HCT116 (cell line): ENCODE measurements around the gene NAA80. TPM values are rescaled to one million over a fixed set of nuclear protein-coding genes. Genes with fewer than 3 reads are reported as not detected.

ENCODE experiments used
- ATAC-seq: fragments of 200-7000 bp; cut with Tn5 transposase; 2 replicates; pipeline ENCODE4 v1.9.1; 2020; ENCODE audit warnings: mild to moderate bottlenecking, moderate library complexity
- BruUV-seq: library from RNA; stranded (reverse); fragments of 400-500 nt; replicated peaks from 2 replicates; lab custom pipeline; 2021; lab: Mats Ljungman, UMichigan
- CTCF ChIA-PET: fragments of 300-600 bp; sonication (Branson Sonifier 250); formaldehyde crosslinking; loops from one replicate; lab custom pipeline; 2021; ENCODE audit warnings: antibody characterized with exemption; lab: Charles Lee
- POLR2A ChIA-PET: fragments of 300-600, 350-600 bp; sonication (Branson Sonifier 250); formaldehyde crosslinking; loops from one replicate; lab custom pipeline; 2021; ENCODE audit warnings: antibody characterized with exemption; lab: Charles Lee
- RAD21 ChIA-PET, 2 experiments: fragments of 300-600 bp; sonication (Branson Sonifier 250); formaldehyde crosslinking; loops; one replicate each; lab custom pipeline; 2023; ENCODE audit warnings: low total read pairs in 2 of 2; ENCODE audit not compliant: uncharacterized antibody in 2 of 2, unreplicated experiment in 2 of 2, low non-redundant PET in 1 of 2; lab: Charles Lee
- DNase-seq: peaks from one replicate; pipeline ENCODE4 v3.0.0-alpha.2; 2010; ENCODE audit warnings: low read depth, low spot score
- H2AFZ ChIP-seq: fragments of 200-600 bp; shearing (Covaris generic), sonication (generic); 2 replicates; pipeline ENCODE4 v1.6.1; 2017; ENCODE audit warnings: low read depth, mixed run types, mixed read lengths, antibody characterized with exemption, low read length; ENCODE audit not compliant: poor library complexity, severe bottlenecking
- H3K27ac ChIP-seq: 2 replicates; pipeline ENCODE4 v1.5.1; 2012; ENCODE audit warnings: low read depth, low read length
- H3K27me3 ChIP-seq: fragments of 200-600 bp; sonication (generic); 2 replicates; pipeline ENCODE4 v1.6.1; 2016; ENCODE audit warnings: mixed run types, low read length, mixed read lengths; ENCODE audit not compliant: insufficient read depth
- H3K36me3 ChIP-seq, 2 experiments: fragments of 200-500 bp in 1 of 2; fragments of 200-600 bp in 1 of 2; sonication (Bioruptor generic) in 1 of 2; sonication (generic) in 1 of 2; 2 replicates each; pipeline versions ENCODE4 v1.5.1 to v1.6.1; 2014 to 2016; ENCODE audit warnings: low read length in 2 of 2, inconsistent platforms in 1 of 2, mixed read lengths in 1 of 2, mixed run types in 1 of 2; ENCODE audit not compliant: insufficient read depth in 2 of 2, control insufficient read depth in 1 of 2
- H3K4me1 ChIP-seq, 2 experiments: fragments of 200-600 bp in 1 of 2; sonication (generic) in 1 of 2; 2 replicates each; pipeline versions ENCODE4 v1.5.1 to v1.6.1; 2012 to 2017; ENCODE audit warnings: low read length in 2 of 2, inconsistent platforms in 1 of 2, mild to moderate bottlenecking in 1 of 2, mixed read lengths in 1 of 2, mixed run types in 1 of 2, moderate library complexity in 1 of 2; ENCODE audit not compliant: insufficient read depth in 2 of 2, control insufficient read depth in 1 of 2
- H3K4me2 ChIP-seq: fragments of 200-600 bp; sonication (generic); 2 replicates; pipeline ENCODE4 v1.6.1; 2017; ENCODE audit warnings: mixed run types, low read length, mixed read lengths
- H3K4me3 ChIP-seq, 2 experiments: fragments of 200-600 bp in 1 of 2; sonication (generic) in 1 of 2; replicated peaks in 1 of 2; 2 replicates each; pipeline ENCODE4 v1.5.1; 2011 to 2016; ENCODE audit warnings: low read length in 2 of 2, control low read depth in 1 of 2, low read depth in 1 of 2, mild to moderate bottlenecking in 1 of 2, mixed read lengths in 1 of 2, mixed run types in 1 of 2
- H3K79me2 ChIP-seq: fragments of 200-600 bp; sonication (generic); 2 replicates; pipeline ENCODE4 v1.6.1; 2017; ENCODE audit warnings: mild to moderate bottlenecking, mixed run types, low read length, moderate library complexity, mixed read lengths; ENCODE audit not compliant: insufficient read depth
- H3K9ac ChIP-seq: fragments of 200-600 bp; sonication (generic); 2 replicates; pipeline ENCODE4 v1.6.1; 2016; ENCODE audit warnings: low read length, mixed read lengths
- H3K9me2 ChIP-seq: fragments of 200-600 bp; sonication (generic), shearing (Covaris generic); 2 replicates; pipeline ENCODE4 v1.6.1; 2017; ENCODE audit warnings: mixed run types, mild to moderate bottlenecking, moderate library complexity; ENCODE audit not compliant: insufficient read depth
- H3K9me3 ChIP-seq, 2 experiments: fragments of 200-500 bp in 1 of 2; fragments of 200-600 bp in 1 of 2; sonication (Bioruptor generic) in 1 of 2; sonication (generic) in 1 of 2; 2 replicates each; pipeline ENCODE4 v1.6.1; 2014 to 2017; ENCODE audit warnings: low read length in 2 of 2, mixed read lengths in 2 of 2, inconsistent platforms in 1 of 2, low read depth in 1 of 2, mild to moderate bottlenecking in 1 of 2, mixed run types in 1 of 2, moderate library complexity in 1 of 2; ENCODE audit not compliant: control insufficient read depth in 1 of 2, insufficient read depth in 1 of 2
- H4K20me1 ChIP-seq: fragments of 200-600 bp; sonication (generic), shearing (Covaris generic); 2 replicates; pipeline ENCODE4 v1.6.1; 2017; ENCODE audit warnings: mixed run types, mild to moderate bottlenecking, moderate library complexity; ENCODE audit not compliant: insufficient read depth
- ATF3 ChIP-seq: IDR thresholded peaks from 2 replicates; pipeline ENCODE4 v1.6.1; 2012
- CEBPB ChIP-seq: IDR thresholded peaks from 2 replicates; pipeline ENCODE4 v1.6.1; 2012; ENCODE audit warnings: low read depth
- CTCF ChIP-seq, 3 experiments: fragments of 200-600 bp in 1 of 3; sonication (generic) in 1 of 3; IDR thresholded peaks in 2 of 3; conservative IDR thresholded peaks in 1 of 3; 2 replicates each; pipeline ENCODE4 v1.5.1; 2012 to 2017; ENCODE audit warnings: low read depth in 2 of 3, low read length in 2 of 3, antibody characterized with exemption in 1 of 3, borderline replicate concordance in 1 of 3, control low read depth in 1 of 3, mild to moderate bottlenecking in 1 of 3, mixed read lengths in 1 of 3, mixed run types in 1 of 3, moderate library complexity in 1 of 3; ENCODE audit not compliant: insufficient read depth in 1 of 3
- EGR1 ChIP-seq: IDR thresholded peaks from 2 replicates; pipeline ENCODE4 v1.6.1; 2012; ENCODE audit warnings: low read depth
- ELF1 ChIP-seq: IDR thresholded peaks from 2 replicates; pipeline ENCODE4 v1.6.1; 2012; ENCODE audit warnings: low read depth, borderline replicate concordance
- EZH2phosphoT487 ChIP-seq: fragments of 200-600 bp; IDR thresholded peaks from 2 replicates; pipeline ENCODE4 v1.6.1; 2018; ENCODE audit warnings: antibody characterized with exemption, borderline replicate concordance
- FOSL1 ChIP-seq: IDR thresholded peaks from 2 replicates; pipeline ENCODE4 v1.6.1; 2012; ENCODE audit warnings: low read depth
- POLR2A ChIP-seq: IDR thresholded peaks from 2 replicates; pipeline ENCODE4 v1.7.0; 2011; ENCODE audit warnings: borderline replicate concordance; ENCODE audit not compliant: insufficient read depth, insufficient read length; ENCODE audit errors: extremely low read depth
- POLR2AphosphoS5 ChIP-seq: IDR thresholded peaks from 2 replicates; pipeline ENCODE4 v1.6.1; 2011; ENCODE audit warnings: mild to moderate bottlenecking, low read depth, low read length, moderate library complexity
- RAD21 ChIP-seq: IDR thresholded peaks from 2 replicates; pipeline ENCODE4 v1.6.1; 2012; ENCODE audit warnings: low read depth, mild to moderate bottlenecking
- REST ChIP-seq: IDR thresholded peaks from 2 replicates; pipeline ENCODE4 v1.6.1; 2012; ENCODE audit warnings: low read depth
- SP1 ChIP-seq: IDR thresholded peaks from 2 replicates; pipeline ENCODE4 v1.6.1; 2012; ENCODE audit warnings: low read depth
- SRF ChIP-seq: IDR thresholded peaks from 2 replicates; pipeline ENCODE4 v1.6.1; 2012; ENCODE audit warnings: low read depth
- YY1 ChIP-seq: IDR thresholded peaks from 2 replicates; pipeline ENCODE4 v1.6.1; 2011; ENCODE audit warnings: low read length, low read depth, moderate library complexity, mild to moderate bottlenecking; ENCODE audit not compliant: insufficient replicate concordance; ENCODE audit errors: extremely low read depth
- ZBTB33 ChIP-seq: IDR thresholded peaks from 2 replicates; pipeline ENCODE4 v1.6.1; 2011; ENCODE audit warnings: mild to moderate bottlenecking, low read length, moderate library complexity; ENCODE audit not compliant: insufficient replicate concordance; ENCODE audit errors: extremely low read depth
- intact Hi-C: fragments of 100-400 bp; cut with micrococcal nuclease; formaldehyde crosslinking; loops from 2 replicates; pipeline ENCODE4 v1.10.0; 2022
- total RNA-seq: library from RNA; stranded (reverse); gene quantifications from one replicate; pipeline ENCODE4 v1.2.1, GENCODE V29; 2021; ENCODE audit not compliant: unreplicated experiment

Gene NAA80
- total RNA-seq, 1 experiment from 2014 or later = 21.3 TPM

GRCh38 chr3:50325497-50326181 is 26.4 kb upstream of the NAA80 start:
- TF ChIP-seq CEBPB (no peak), RAD21 (no peak), SRF (no peak), SP1 (no peak), ATF3 (no peak), YY1 (no peak), EZH2phosphoT487 (no peak), REST (no peak), POLR2AphosphoS5 (no peak), EGR1 (no peak), CTCF (IDR thresholded peaks at IDR 0.05 in 2 of 3, conservative IDR thresholded peaks at IDR 0.05 in 1 of 3; ENCODE audit: borderline replicate concordance in 1 of 3, insufficient read depth in 1 of 3, low read depth in 2 of 3, low read length in 2 of 3) (no peak), POLR2A (no peak), FOSL1 (no peak), ELF1 (no peak), ZBTB33 (no peak)
- no peak for ATAC-seq
- Histone ChIP-seq H4K20me1 (no peaks in the 10 kb centered on the region), H3K9me3 (no peaks in the 10 kb centered on the region), H3K36me3 (peaks cover 20 to 21% of the 10 kb centered on the region in 2 experiments; a peak in 3 of 4 replicates), H3K79me2 (peaks cover 33% of the 10 kb centered on the region), H3K27me3 (no peaks in the 10 kb centered on the region), H3K27ac (no peak overlapping the region), H2AFZ (no peak overlapping the region), H3K9ac (no peak overlapping the region), H3K4me3 (no peak overlapping the region), H3K9me2 (no peaks in the 10 kb centered on the region), H3K4me1 (peaks cover 23 to 47% of the 10 kb centered on the region in 2 experiments), H3K4me2 (no peak overlapping the region)
- POLR2A ChIA-PET = interaction anchor here (0.6 kb wide), 1 partner anchor 12 kb away, joined by 3 read pairs; no protein-coding TSS in a partner anchor
- no peak for DNase-seq
- intact Hi-C loops = loop anchor here (2.0 kb wide), 1 partner anchor 65 kb away; no protein-coding TSS in a partner anchor
- RAD21 ChIA-PET = no interaction called here
- CTCF ChIA-PET = interaction anchor here (1.3 to 1.8 kb wide), 2 partner anchors 33 to 56 kb away, joined by 4 to 8 read pairs; partner anchors contain the start of genes IFRD2 and SEMA3B
- BruUV-seq = no TSS peak
